WTC11 (cell line): Measurements from ENCODE around the gene COL1A1. TPM values are rescaled to one million over a fixed set of nuclear protein-coding genes. Genes with fewer than 3 reads are reported as not detected.

Experiments used
- ATAC-seq: fragments of 200-7000 bp; cut with Tn5 transposase; 2 replicates; pipeline ENCODE4 v1.10.0; 2021; ENCODE audit warnings: mild to moderate bottlenecking, moderate library complexity
- CTCF ChIA-PET: fragments of 300-600 bp; sonication (Branson Sonifier 250); formaldehyde crosslinking; loops from one replicate; lab custom pipeline; 2021; ENCODE audit warnings: antibody characterized with exemption; lab: Charles Lee
- POLR2A ChIA-PET: fragments of 350-600 bp; sonication (Branson Sonifier 250); formaldehyde crosslinking; loops from one replicate; lab custom pipeline; 2021; ENCODE audit warnings: antibody characterized with exemption; lab: Charles Lee
- DNase-seq: peaks from one replicate; pipeline ENCODE4 v3.0.0; 2021; ENCODE audit warnings: low spot score
- H3K27ac Mint-ChIP-seq: 2 replicates; pipeline ENCODE4 v1.8.0; 2021; ENCODE audit warnings: mixed read lengths
- H3K27me3 Mint-ChIP-seq: 2 replicates; pipeline ENCODE4 v1.8.0; 2021; ENCODE audit warnings: low read depth, mild to moderate bottlenecking, moderate library complexity, mixed read lengths
- H3K36me3 Mint-ChIP-seq: 2 replicates; pipeline ENCODE4 v1.8.0; 2021; ENCODE audit warnings: mixed read lengths
- H3K4me1 Mint-ChIP-seq: 2 replicates; pipeline ENCODE4 v1.8.0; 2022; ENCODE audit warnings: mixed read lengths
- H3K4me3 Mint-ChIP-seq: 2 replicates; pipeline ENCODE4 v1.8.0; 2021; ENCODE audit warnings: mild to moderate bottlenecking, moderate library complexity, mixed read lengths
- H3K9me3 Mint-ChIP-seq: 2 replicates; pipeline ENCODE4 v1.8.0; 2021; ENCODE audit warnings: mixed read lengths
- ATF2 ChIP-seq: sonication (generic); formaldehyde crosslinking; IDR thresholded peaks from 2 replicates; pipeline ENCODE4 v1.8.1; 2022; ENCODE audit warnings: low read depth, missing genetic modification reagents, borderline replicate concordance
- CREB1 ChIP-seq: sonication (generic); formaldehyde crosslinking; IDR thresholded peaks from 2 replicates; pipeline ENCODE4 v1.8.0; 2023; ENCODE audit warnings: mild to moderate bottlenecking, missing genetic modification reagents
- CTCF ChIP-seq: fragments of 200-600 bp; IDR thresholded peaks from 2 replicates; pipeline ENCODE4 v1.8.0; 2022; ENCODE audit warnings: antibody characterized with exemption
- ESRRA ChIP-seq: sonication (generic); formaldehyde crosslinking; IDR thresholded peaks from 2 replicates; pipeline ENCODE4 v1.8.1; 2022; ENCODE audit warnings: mild to moderate bottlenecking, missing genetic modification reagents, borderline replicate concordance
- HMGXB4 ChIP-seq: sonication (generic); formaldehyde crosslinking; IDR thresholded peaks from 2 replicates; pipeline ENCODE4 v1.8.1; 2023; ENCODE audit warnings: mild to moderate bottlenecking, moderate library complexity, missing genetic modification reagents
- JAZF1 ChIP-seq: fragments of 250-450 bp; sonication (Bioruptor Pico); IDR thresholded peaks from 2 replicates; pipeline ENCODE4 v1.9.0; 2021; ENCODE audit warnings: moderate library complexity, mild to moderate bottlenecking, inconsistent platforms
- MXD4 ChIP-seq: fragments of 250-450 bp; sonication (Bioruptor Pico); IDR thresholded peaks from 2 replicates; pipeline ENCODE4 v1.8.0; 2021; ENCODE audit warnings: mild to moderate bottlenecking, moderate library complexity, borderline replicate concordance
- MYBL2 ChIP-seq: sonication (generic); formaldehyde crosslinking; IDR thresholded peaks from 2 replicates; pipeline ENCODE4 v1.8.1; 2023; ENCODE audit warnings: mild to moderate bottlenecking, moderate library complexity, missing genetic modification reagents
- NFYB ChIP-seq: sonication (generic); formaldehyde crosslinking; conservative IDR thresholded peaks from 2 replicates; pipeline ENCODE4 v1.8.0; 2022; ENCODE audit warnings: low read depth, missing genetic modification reagents
- PREB ChIP-seq: sonication (generic); formaldehyde crosslinking; IDR thresholded peaks from 2 replicates; pipeline ENCODE4 v1.8.1; 2022; ENCODE audit warnings: mild to moderate bottlenecking, missing genetic modification reagents, moderate library complexity, borderline replicate concordance
- PRRX2 ChIP-seq: fragments of 250-450 bp; sonication (Bioruptor Pico); IDR thresholded peaks from 2 replicates; pipeline ENCODE4 v1.8.0; 2021; ENCODE audit warnings: mild to moderate bottlenecking
- RORB ChIP-seq: fragments of 250-450 bp; sonication (Bioruptor Pico); IDR thresholded peaks from 2 replicates; pipeline ENCODE4 v1.9.0; 2021; ENCODE audit warnings: mild to moderate bottlenecking
- SOX15 ChIP-seq: fragments of 250-450 bp; sonication (Bioruptor Pico); IDR thresholded peaks from 2 replicates; pipeline ENCODE4 v1.9.0; 2021; ENCODE audit warnings: mild to moderate bottlenecking
- TEAD4 ChIP-seq: sonication (generic); formaldehyde crosslinking; IDR thresholded peaks from 2 replicates; pipeline ENCODE4 v1.8.0; 2022; ENCODE audit warnings: mild to moderate bottlenecking, missing genetic modification reagents
- USF2 ChIP-seq: sonication (generic); formaldehyde crosslinking; IDR thresholded peaks from 2 replicates; pipeline ENCODE4 v1.8.1; 2023; ENCODE audit warnings: mild to moderate bottlenecking, missing genetic modification reagents, moderate library complexity
- ZNF138 ChIP-seq: sonication (generic); formaldehyde crosslinking; conservative IDR thresholded peaks from 2 replicates; pipeline ENCODE4 v1.8.1; 2022; ENCODE audit warnings: mild to moderate bottlenecking, moderate library complexity, missing genetic modification reagents
- ZNF317 ChIP-seq: sonication (generic); formaldehyde crosslinking; IDR thresholded peaks from 2 replicates; pipeline ENCODE4 v1.8.1; 2023; ENCODE audit warnings: low read depth, mild to moderate bottlenecking, moderate library complexity, missing genetic modification reagents, borderline replicate concordance
- ZNF423 ChIP-seq: fragments of 250-450 bp; sonication (Bioruptor Pico); IDR thresholded peaks from 2 replicates; pipeline ENCODE4 v2.1.2; 2022; ENCODE audit warnings: mild to moderate bottlenecking, moderate library complexity
- total RNA-seq: library from RNA; stranded (reverse); gene quantifications from 3 replicates; pipeline ENCODE4 v1.2.3, GENCODE V29; 2021
- TF ChIP-seq, protein P1 (sequence below): sonication (generic); formaldehyde crosslinking; IDR thresholded peaks from 2 replicates; pipeline ENCODE4 v1.8.1; 2023; ENCODE audit warnings: mild to moderate bottlenecking, missing genetic modification reagents, moderate library complexity
- TF ChIP-seq, protein P2 (sequence below): fragments of 250-450 bp; sonication (Bioruptor Pico); IDR thresholded peaks from 2 replicates; pipeline ENCODE4 v1.8.0; 2021; ENCODE audit warnings: mild to moderate bottlenecking
- TF ChIP-seq, protein P3 (sequence below): sonication (generic); formaldehyde crosslinking; IDR thresholded peaks from 2 replicates; pipeline ENCODE4 v1.8.1; 2022; ENCODE audit warnings: missing genetic modification reagents, borderline replicate concordance

The COL1A1 gene
- total RNA-seq, 1 experiment from 2014 or later: 52.1 TPM

DNA sequence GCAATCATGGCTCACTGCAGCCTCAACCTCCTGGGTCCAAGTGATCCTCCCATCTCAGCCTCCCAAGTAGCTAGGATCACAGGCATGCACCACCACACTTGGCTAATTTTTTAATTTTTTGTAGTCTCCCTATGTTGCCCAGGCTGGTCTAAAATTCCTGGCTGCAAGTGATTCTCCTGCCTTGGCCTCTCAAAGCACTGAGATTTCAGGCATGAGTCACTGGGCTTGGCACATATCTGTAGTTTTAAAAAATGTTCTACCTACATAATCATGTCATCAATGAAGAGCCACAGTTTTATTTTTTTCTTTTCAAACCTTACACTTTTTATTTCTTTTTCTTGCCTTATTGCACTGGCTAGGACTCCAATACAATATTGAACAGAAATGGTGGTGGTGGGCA, 33.1 kb upstream of the COL1A1 start:
- Mint-ChIP-seq H3K4me1 (no peaks in the 10 kb centered on the region), H3K36me3 (peaks cover 2% of the 10 kb centered on the region; the same call in 1 of the 2 replicates), H3K27me3 (peaks cover 30% of the 10 kb centered on the region), H3K4me3 (no peak overlapping the region), H3K9me3 (peaks cover 25% of the 10 kb centered on the region), H3K27ac (no peak overlapping the region)
- ChIA-PET POLR2A (no interaction called here), CTCF (no interaction called here)
- DNase-seq (no peak), ATAC-seq (no peak)
- TF ChIP-seq TEAD4 (CRISPR knock-in tag) (no peak), HMGXB4 (CRISPR knock-in tag) (no peak)
- TF ChIP-seq, protein P1, sequence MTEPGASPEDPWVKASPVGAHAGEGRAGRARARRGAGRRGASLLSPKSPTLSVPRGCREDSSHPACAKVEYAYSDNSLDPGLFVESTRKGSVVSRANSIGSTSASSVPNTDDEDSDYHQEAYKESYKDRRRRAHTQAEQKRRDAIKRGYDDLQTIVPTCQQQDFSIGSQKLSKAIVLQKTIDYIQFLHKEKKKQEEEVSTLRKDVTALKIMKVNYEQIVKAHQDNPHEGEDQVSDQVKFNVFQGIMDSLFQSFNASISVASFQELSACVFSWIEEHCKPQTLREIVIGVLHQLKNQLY (CRISPR knock-in tag): no peak

- peaks cover 22% of the 10 kb centered on the region for H3K36me3 Mint-ChIP-seq
- no peak overlapping the region for H3K4me3 Mint-ChIP-seq
- peaks cover 54% of the 10 kb centered on the region for H3K9me3 Mint-ChIP-seq
- H3K27ac Mint-ChIP-seq: no peak overlapping the region
- POLR2A ChIA-PET: no interaction called here
- DNase-seq (no peak), ATAC-seq (no peak)
- CTCF ChIA-PET: no interaction called here
- H3K27me3 Mint-ChIP-seq: peaks cover 28% of the 10 kb centered on the region
- TF ChIP-seq ZNF317 (CRISPR knock-in tag) (no peak), ATF2 (no peak), ZNF138 (CRISPR knock-in tag) (no peak), RORB (CRISPR knock-in tag) (no peak), ESRRA (CRISPR knock-in tag) (no peak), ZNF423 (CRISPR knock-in tag) (no peak), PRRX2 (CRISPR knock-in tag) (no peak), MYBL2 (CRISPR knock-in tag) (no peak), MXD4 (no peak), CREB1 (CRISPR knock-in tag) (no peak), USF2 (CRISPR knock-in tag) (no peak), CTCF (no peak), NFYB (CRISPR knock-in tag) (no peak), PREB (no peak), SOX15 (CRISPR knock-in tag) (no peak), JAZF1 (CRISPR knock-in tag) (no peak)
- TF ChIP-seq, protein P2, sequence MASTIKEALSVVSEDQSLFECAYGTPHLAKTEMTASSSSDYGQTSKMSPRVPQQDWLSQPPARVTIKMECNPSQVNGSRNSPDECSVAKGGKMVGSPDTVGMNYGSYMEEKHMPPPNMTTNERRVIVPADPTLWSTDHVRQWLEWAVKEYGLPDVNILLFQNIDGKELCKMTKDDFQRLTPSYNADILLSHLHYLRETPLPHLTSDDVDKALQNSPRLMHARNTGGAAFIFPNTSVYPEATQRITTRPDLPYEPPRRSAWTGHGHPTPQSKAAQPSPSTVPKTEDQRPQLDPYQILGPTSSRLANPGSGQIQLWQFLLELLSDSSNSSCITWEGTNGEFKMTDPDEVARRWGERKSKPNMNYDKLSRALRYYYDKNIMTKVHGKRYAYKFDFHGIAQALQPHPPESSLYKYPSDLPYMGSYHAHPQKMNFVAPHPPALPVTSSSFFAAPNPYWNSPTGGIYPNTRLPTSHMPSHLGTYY (CRISPR knock-in tag): no peak
- TF ChIP-seq, protein P3, sequence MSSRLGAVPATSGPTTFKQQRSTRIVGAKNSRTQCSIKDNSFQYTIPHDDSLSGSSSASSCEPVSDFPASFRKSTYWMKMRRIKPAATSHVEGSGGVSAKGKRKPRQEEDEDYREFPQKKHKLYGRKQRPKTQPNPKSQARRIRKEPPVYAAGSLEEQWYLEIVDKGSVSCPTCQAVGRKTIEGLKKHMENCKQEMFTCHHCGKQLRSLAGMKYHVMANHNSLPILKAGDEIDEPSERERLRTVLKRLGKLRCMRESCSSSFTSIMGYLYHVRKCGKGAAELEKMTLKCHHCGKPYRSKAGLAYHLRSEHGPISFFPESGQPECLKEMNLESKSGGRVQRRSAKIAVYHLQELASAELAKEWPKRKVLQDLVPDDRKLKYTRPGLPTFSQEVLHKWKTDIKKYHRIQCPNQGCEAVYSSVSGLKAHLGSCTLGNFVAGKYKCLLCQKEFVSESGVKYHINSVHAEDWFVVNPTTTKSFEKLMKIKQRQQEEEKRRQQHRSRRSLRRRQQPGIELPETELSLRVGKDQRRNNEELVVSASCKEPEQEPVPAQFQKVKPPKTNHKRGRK (CRISPR knock-in tag): no peak
- TF ChIP-seq, all 79 proteins: peak for 0
- peaks cover 4% of the 10 kb centered on the region for H3K4me1 Mint-ChIP-seq
Observed at GRCh38 chr17:50225701-50226240, 24.3 kb upstream of the COL1A1 start.
